ENCODE results near the gene ARHGAP29. TPM values are rescaled to one million over a fixed set of nuclear protein-coding genes. Genes with fewer than 3 reads are reported as not detected.

ARHGAP29 gene
- total RNA-seq, 1 experiment from 2014 or later = 1.8 TPM

GRCh38 chr1:94254073-94254810, 16.9 kb upstream of the ARHGAP29 start:
- H3K4me3 ChIP-seq (ENCODE audit: low read depth, low read length, poor library complexity, severe bottlenecking) = no peak overlapping the region
- H3K36me3 ChIP-seq (ENCODE audit: insufficient read depth, low read length, poor library complexity, severe bottlenecking) = no peaks in the 10 kb centered on the region
- no peak for DNase-seq (ENCODE audit: low spot score)
- intact Hi-C loops (cut with micrococcal nuclease; ENCODE audit: unreplicated experiment) = no loop called here
- H3K9me3 ChIP-seq (ENCODE audit: low read depth, low read length, poor library complexity, severe bottlenecking) = no peaks in the 10 kb centered on the region
- no peaks in the 10 kb centered on the region for H3K4me1 ChIP-seq (ENCODE audit: insufficient read depth, low read length, poor library complexity, severe bottlenecking)
- CTCF ChIA-PET = no interaction called here
- H3K27me3 ChIP-seq (replicated peaks; ENCODE audit: insufficient read depth, low read depth, low read length, poor library complexity) = peaks cover 39% of the 10 kb centered on the region
- BruUV-seq (replicated peaks) = no TSS peak
- TF ChIP-seq CTCF (conservative IDR thresholded peaks at IDR 0.05; ENCODE audit: low read depth, low read length) (no peak), EZH2 (IDR thresholded peaks at IDR 0.05; ENCODE audit: borderline replicate concordance, low read depth, low read length, poor library complexity, severe bottlenecking) (no peak)
- POLR2A ChIA-PET (ENCODE audit: low non-redundant PET) = no interaction called here
- H3K27ac ChIP-seq (ENCODE audit: low read depth, low read length, poor library complexity, severe bottlenecking) = no peak overlapping the region

- TF ChIP-seq CTCF (conservative IDR thresholded peaks at IDR 0.05; ENCODE audit: low read depth, low read length) (no peak), EZH2 (IDR thresholded peaks at IDR 0.05; ENCODE audit: borderline replicate concordance, low read depth, low read length, poor library complexity, severe bottlenecking) (no peak)
- no TSS peak for BruUV-seq (replicated peaks)
- Histone ChIP-seq H3K9me3 (ENCODE audit: low read depth, low read length, poor library complexity, severe bottlenecking) (no peaks in the 10 kb centered on the region), H3K4me3 (ENCODE audit: low read depth, low read length, poor library complexity, severe bottlenecking) (no peak overlapping the region), H3K36me3 (ENCODE audit: insufficient read depth, low read length, poor library complexity, severe bottlenecking) (no peaks in the 10 kb centered on the region), H3K27me3 (replicated peaks; ENCODE audit: insufficient read depth, low read depth, low read length, poor library complexity) (peaks cover 46% of the 10 kb centered on the region), H3K4me1 (ENCODE audit: insufficient read depth, low read length, poor library complexity, severe bottlenecking) (no peaks in the 10 kb centered on the region), H3K27ac (ENCODE audit: low read depth, low read length, poor library complexity, severe bottlenecking) (no peak overlapping the region)
- POLR2A ChIA-PET (ENCODE audit: low non-redundant PET) = no interaction called here
- intact Hi-C loops (cut with micrococcal nuclease; ENCODE audit: unreplicated experiment) = no loop called here
- CTCF ChIA-PET = no interaction called here
- no peak for DNase-seq (ENCODE audit: low spot score)
Observed at GRCh38 chr1:94253456-94254017, 16.2 kb upstream of the ARHGAP29 start.

- ChIA-PET CTCF (no interaction called here), POLR2A (ENCODE audit: low non-redundant PET) (no interaction called here)
- BruUV-seq (replicated peaks) = no TSS peak
- no peak for TF ChIP-seq CTCF (conservative IDR thresholded peaks at IDR 0.05; ENCODE audit: low read depth, low read length)
- TF ChIP-seq EZH2 (IDR thresholded peaks at IDR 0.05; ENCODE audit: borderline replicate concordance, low read depth, low read length, poor library complexity, severe bottlenecking) = no peak
- Histone ChIP-seq H3K27ac (ENCODE audit: low read depth, low read length, poor library complexity, severe bottlenecking) (no peak overlapping the region), H3K27me3 (replicated peaks; ENCODE audit: insufficient read depth, low read depth, low read length, poor library complexity) (peaks cover 78% of the 10 kb centered on the region), H3K9me3 (ENCODE audit: low read depth, low read length, poor library complexity, severe bottlenecking) (no peaks in the 10 kb centered on the region), H3K4me1 (ENCODE audit: insufficient read depth, low read length, poor library complexity, severe bottlenecking) (no peaks in the 10 kb centered on the region), H3K36me3 (ENCODE audit: insufficient read depth, low read length, poor library complexity, severe bottlenecking) (no peaks in the 10 kb centered on the region), H3K4me3 (ENCODE audit: low read depth, low read length, poor library complexity, severe bottlenecking) (no peak overlapping the region)
- DNase-seq (ENCODE audit: low spot score) = no peak
- intact Hi-C loops (cut with micrococcal nuclease; ENCODE audit: unreplicated experiment) = no loop called here
Observed at GRCh38 chr1:94250341-94250740, 13.0 kb upstream of the ARHGAP29 start.

All from A673 (cell line).